Mesendoderm (in vitro differentiated cells): ENCODE measurements around the gene HSPA12B.

Experiments used
- DNase-seq: peaks from one replicate; pipeline ENCODE4 v3.0.0; 2013
- H2AK5ac ChIP-seq: 2 replicates; pipeline ENCODE4 v1.6.1; 2013; ENCODE audit warnings: low read length, inconsistent platforms
- H2BK120ac ChIP-seq: 2 replicates; pipeline ENCODE4 v1.6.1; 2013; ENCODE audit warnings: low read depth, mild to moderate bottlenecking, low read length, moderate library complexity, mixed read lengths
- H2BK15ac ChIP-seq: replicated peaks from 2 replicates; pipeline ENCODE4 v1.6.1; 2013; ENCODE audit warnings: low read depth, mild to moderate bottlenecking, moderate library complexity
- H2BK5ac ChIP-seq: 2 replicates; pipeline ENCODE4 v1.6.1; 2013; ENCODE audit warnings: low read length, inconsistent platforms
- H3K18ac ChIP-seq: 2 replicates; pipeline ENCODE4 v1.6.1; 2013; ENCODE audit warnings: mild to moderate bottlenecking, low read length, mixed read lengths
- H3K23ac ChIP-seq: one replicate; pipeline ENCODE4 v1.6.1; 2013; ENCODE audit warnings: low read length
- H3K27ac ChIP-seq: 2 replicates; pipeline ENCODE4 v1.5.1; 2013; ENCODE audit warnings: low read depth, mild to moderate bottlenecking, inconsistent platforms, low read length, moderate library complexity
- H3K27me3 ChIP-seq: 2 replicates; pipeline ENCODE4 v1.6.1; 2013; ENCODE audit warnings: low read length, control low read depth, mild to moderate bottlenecking, inconsistent platforms; ENCODE audit not compliant: insufficient read depth, poor library complexity
- H3K36me3 ChIP-seq: 2 replicates; pipeline ENCODE4 v1.6.1; 2013; ENCODE audit warnings: low read length, inconsistent platforms; ENCODE audit not compliant: control insufficient read depth, insufficient read depth
- H3K4ac ChIP-seq: one replicate; pipeline ENCODE4 v1.6.1; 2013; ENCODE audit warnings: low read depth, mild to moderate bottlenecking, low read length, moderate library complexity
- H3K4me1 ChIP-seq: 2 replicates; pipeline ENCODE4 v1.6.1; 2013; ENCODE audit warnings: low read depth, low read length, inconsistent platforms; ENCODE audit not compliant: control insufficient read depth
- H3K4me2 ChIP-seq: 2 replicates; pipeline ENCODE4 v1.6.1; 2013; ENCODE audit warnings: low read length
- H3K4me3 ChIP-seq: 2 replicates; pipeline ENCODE4 v1.5.1; 2013; ENCODE audit warnings: mild to moderate bottlenecking, low read length
- H3K56ac ChIP-seq: one replicate; pipeline ENCODE4 v1.6.1; 2013; ENCODE audit warnings: low read length
- H3K79me1 ChIP-seq: 2 replicates; pipeline ENCODE4 v1.6.1; 2013; ENCODE audit warnings: low read length, inconsistent platforms
- H3K79me2 ChIP-seq: 2 replicates; pipeline ENCODE4 v1.6.1; 2013; ENCODE audit warnings: mild to moderate bottlenecking, low read length; ENCODE audit not compliant: control insufficient read depth, insufficient read depth
- H3K9ac ChIP-seq: 2 replicates; pipeline ENCODE4 v1.6.1; 2013; ENCODE audit warnings: low read length, inconsistent platforms
- H4K5ac ChIP-seq: one replicate; pipeline ENCODE4 v1.6.1; 2013; ENCODE audit warnings: low read length
- H4K8ac ChIP-seq: one replicate; pipeline ENCODE4 v1.6.1; 2013; ENCODE audit warnings: low read depth, mild to moderate bottlenecking, control low read depth, low read length, moderate library complexity
- WGBS: extraction: QIAGEN DNeasy Blood & Tissue Kit; methylation state at CpG from one replicate; pipeline ENCODE4 v1.1.7; 2013; ENCODE audit warnings: low lambda C conversion rate, missing lambda C conversion rate; ENCODE audit not compliant: insufficient coverage; ENCODE audit errors: extremely low coverage; 5-methylcytosine and 5-hydroxymethylcytosine counted together

HSPA12B gene

DNA sequence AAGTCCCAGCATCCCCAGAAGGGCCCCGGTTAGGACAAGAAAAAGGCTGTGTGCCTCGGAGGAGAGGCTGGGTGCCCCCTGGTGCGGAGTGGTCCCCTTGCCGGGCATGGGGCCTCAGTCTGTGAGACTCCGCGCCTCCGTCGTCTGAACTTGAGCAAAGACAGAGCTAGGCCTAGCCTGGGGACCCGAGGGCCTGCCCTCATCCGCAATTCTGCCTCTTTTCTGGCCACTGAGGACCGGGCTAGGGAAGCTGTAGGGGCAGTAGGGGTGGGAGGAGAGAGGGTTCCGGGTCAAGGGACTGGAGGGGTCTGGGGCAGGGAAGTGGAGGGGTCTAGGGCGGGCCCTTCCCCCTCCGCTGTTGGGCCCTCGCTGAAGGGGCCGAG, 550 bp upstream of the HSPA12B start:
- H3K4me3 ChIP-seq: no peak overlapping the region
- peak overlapping the region; percentile 44 for H4K8ac ChIP-seq
- H3K79me2 ChIP-seq: no peaks in the 10 kb centered on the region
- peak overlapping the region; percentile 72 for H3K18ac ChIP-seq
- peak overlapping the region; percentile 7 for H3K9ac ChIP-seq
- H3K23ac ChIP-seq: no peak overlapping the region
- H3K27me3 ChIP-seq: no peaks in the 10 kb centered on the region
- H3K36me3 ChIP-seq: no peaks in the 10 kb centered on the region
- H2BK5ac ChIP-seq: no peak overlapping the region
- no CpG with 5 or more reads among the region's 16 CpGs for WGBS
- no peak overlapping the region for H2BK120ac ChIP-seq
- no peak overlapping the region for H3K27ac ChIP-seq
- H3K56ac ChIP-seq: peak overlapping the region; percentile 78
- peak overlapping the region; percentile 61 for H3K4ac ChIP-seq
- no peak overlapping the region for H4K5ac ChIP-seq
- H3K4me2 ChIP-seq: no peak overlapping the region
- H2AK5ac ChIP-seq: no peak overlapping the region
- H3K79me1 ChIP-seq: no peaks in the 10 kb centered on the region
- no peak for DNase-seq
- H2BK15ac ChIP-seq: no peak overlapping the region
- H3K4me1 ChIP-seq: peaks cover 2% of the 10 kb centered on the region

DNA sequence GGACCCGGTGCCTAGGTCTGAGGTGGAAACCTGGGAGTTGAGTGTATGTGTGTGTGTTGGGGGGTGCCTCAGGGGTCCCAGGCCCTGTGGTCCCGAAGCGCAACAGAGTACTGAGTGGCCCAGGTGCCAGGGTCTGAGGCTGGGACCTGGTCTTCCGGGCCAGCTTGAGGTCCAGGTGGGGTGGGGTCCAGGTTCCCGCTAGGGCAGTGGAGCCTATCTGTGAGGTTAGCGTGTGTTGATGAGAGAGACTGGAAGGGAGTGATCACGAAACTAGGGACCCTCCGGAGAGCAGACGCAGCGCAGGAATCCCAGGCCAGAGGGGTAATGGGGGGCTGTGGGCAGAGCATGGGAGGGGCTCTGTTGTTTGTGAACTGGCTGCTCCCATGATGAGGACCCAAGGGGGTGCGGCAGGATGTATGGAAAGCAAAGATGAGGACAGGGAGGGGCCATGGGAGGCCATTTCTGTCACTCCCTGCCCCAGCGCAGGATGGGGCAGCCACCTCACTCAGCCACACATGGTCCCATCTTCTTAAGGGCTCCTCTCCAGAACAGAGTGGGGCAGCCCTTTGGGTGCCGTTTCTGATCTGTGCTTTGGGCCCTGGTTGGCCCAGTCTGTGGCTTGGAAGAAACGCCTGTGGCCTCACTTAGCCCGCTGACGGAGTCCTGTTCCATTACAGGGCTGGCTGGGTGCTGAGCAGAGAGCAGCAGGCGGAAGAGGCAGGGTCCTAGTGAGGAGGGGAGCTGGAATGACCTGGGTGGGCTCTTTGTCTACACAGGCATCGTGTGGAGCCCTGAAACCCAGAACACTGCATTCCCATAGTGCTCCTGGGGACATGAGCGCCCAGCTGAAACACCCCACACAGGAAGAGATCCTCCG, 872 bp downstream of the HSPA12B start:
- Histone ChIP-seq H2BK5ac (no peak overlapping the region), H2BK120ac (no peak overlapping the region), H3K36me3 (no peaks in the 10 kb centered on the region), H2AK5ac (no peak overlapping the region), H3K4me2 (peak overlapping the region; percentile 59), H3K4me1 (peaks cover 2% of the 10 kb centered on the region), H3K27ac (no peak overlapping the region), H3K18ac (no peak overlapping the region), H3K23ac (peak overlapping the region; percentile 96), H4K8ac (no peak overlapping the region), H3K79me1 (no peaks in the 10 kb centered on the region), H2BK15ac (no peak overlapping the region), H3K4me3 (no peak overlapping the region), H3K4ac (no peak overlapping the region), H3K56ac (peak overlapping the region; percentile 85), H3K79me2 (no peaks in the 10 kb centered on the region), H3K27me3 (no peaks in the 10 kb centered on the region), H4K5ac (no peak overlapping the region), H3K9ac (peak overlapping the region; percentile 74)
- no CpG with 5 or more reads among the region's 20 CpGs for WGBS
- DNase-seq: no peak

DNA sequence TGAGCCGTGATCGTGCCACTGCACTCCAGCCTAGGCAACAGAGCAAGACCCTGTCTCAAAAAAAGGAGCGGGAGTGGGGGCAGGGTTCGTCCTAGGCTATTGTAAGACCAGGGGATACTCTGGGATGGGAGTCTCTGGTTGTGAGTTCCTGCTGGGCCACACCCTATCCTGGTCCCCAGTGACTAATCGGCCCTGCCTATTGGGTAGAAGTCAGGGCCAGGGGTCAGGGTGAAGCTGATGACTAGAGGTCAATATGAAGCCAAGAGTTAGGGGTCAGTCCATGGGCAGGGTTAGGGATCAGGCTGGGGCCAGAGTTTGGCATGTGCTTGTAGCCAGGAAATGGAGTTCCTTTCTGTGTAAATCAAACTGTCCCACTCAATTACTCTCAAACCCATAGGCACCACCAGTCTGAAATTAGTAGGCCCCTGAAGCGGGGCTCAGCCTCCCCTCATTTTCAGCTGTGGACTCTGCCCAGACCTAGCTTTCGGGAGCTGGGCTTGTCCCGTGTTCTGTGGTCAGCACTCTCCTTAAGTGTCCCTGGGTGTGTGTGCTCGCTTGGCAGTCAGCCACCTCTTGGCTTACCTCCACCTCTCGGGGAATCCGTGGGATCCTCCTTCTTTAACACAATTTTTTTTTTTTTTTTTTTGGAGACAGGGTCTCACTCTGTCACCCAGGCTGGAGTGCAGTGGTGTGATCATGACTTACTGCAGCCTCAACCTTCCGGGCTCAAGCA, 1.8 kb downstream of the HSPA12B start:
- no peaks in the 10 kb centered on the region for H3K79me2 ChIP-seq
- no peak for DNase-seq

DNA sequence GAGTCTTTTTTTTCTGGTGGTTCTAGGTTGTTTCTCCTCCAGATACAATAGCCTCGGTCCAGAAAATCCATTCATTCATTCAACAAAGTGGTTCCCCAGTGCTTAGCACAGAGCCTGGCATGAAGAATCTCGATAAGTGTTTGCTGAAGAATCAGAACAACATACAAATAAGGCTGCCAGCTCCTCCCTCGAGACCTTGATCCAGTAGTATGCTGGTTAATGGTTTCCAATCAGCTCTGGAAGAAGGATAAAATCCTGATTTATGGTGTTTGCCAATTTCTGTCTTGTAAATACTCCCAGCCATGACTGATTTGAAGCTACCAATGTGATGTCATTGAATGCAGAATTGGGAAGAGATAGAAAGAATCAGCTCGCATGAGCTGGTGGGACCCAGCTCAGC, 3.3 kb downstream of the HSPA12B start:
- no peak overlapping the region for H3K23ac ChIP-seq
- H3K79me1 ChIP-seq: no peaks in the 10 kb centered on the region
- DNase-seq: no peak
- H2BK120ac ChIP-seq: no peak overlapping the region
- H4K8ac ChIP-seq: no peak overlapping the region
- peaks cover 2% of the 10 kb centered on the region for H3K4me1 ChIP-seq
- no peak overlapping the region for H3K18ac ChIP-seq
- no peak overlapping the region for H3K4me3 ChIP-seq
- H3K36me3 ChIP-seq: no peaks in the 10 kb centered on the region
- no peak overlapping the region for H2AK5ac ChIP-seq
- no peaks in the 10 kb centered on the region for H3K27me3 ChIP-seq
- H3K79me2 ChIP-seq: no peaks in the 10 kb centered on the region
- no peak overlapping the region for H2BK15ac ChIP-seq
- H3K9ac ChIP-seq: no peak overlapping the region
- H3K27ac ChIP-seq: no peak overlapping the region
- no peak overlapping the region for H3K4ac ChIP-seq
- no peak overlapping the region for H3K4me2 ChIP-seq
- H2BK5ac ChIP-seq: no peak overlapping the region
- no peak overlapping the region for H3K56ac ChIP-seq
- no CpG with 5 or more reads among the region's 4 CpGs for WGBS
- H4K5ac ChIP-seq: no peak overlapping the region

More for the DNA sequence above, 1.8 kb downstream of the HSPA12B start:
- Histone ChIP-seq H3K36me3 (no peaks in the 10 kb centered on the region), H3K4me1 (peaks cover 2% of the 10 kb centered on the region), H4K8ac (no peak overlapping the region), H2BK15ac (no peak overlapping the region), H3K23ac (no peak overlapping the region), H3K56ac (no peak overlapping the region), H2AK5ac (no peak overlapping the region), H3K4ac (no peak overlapping the region), H3K27ac (no peak overlapping the region), H3K4me3 (no peak overlapping the region), H3K27me3 (no peaks in the 10 kb centered on the region), H2BK120ac (no peak overlapping the region), H3K9ac (no peak overlapping the region), H3K79me1 (no peaks in the 10 kb centered on the region), H3K4me2 (no peak overlapping the region), H3K18ac (no peak overlapping the region), H2BK5ac (no peak overlapping the region), H4K5ac (no peak overlapping the region)
- WGBS: no CpG with 5 or more reads among the region's 12 CpGs

DNA sequence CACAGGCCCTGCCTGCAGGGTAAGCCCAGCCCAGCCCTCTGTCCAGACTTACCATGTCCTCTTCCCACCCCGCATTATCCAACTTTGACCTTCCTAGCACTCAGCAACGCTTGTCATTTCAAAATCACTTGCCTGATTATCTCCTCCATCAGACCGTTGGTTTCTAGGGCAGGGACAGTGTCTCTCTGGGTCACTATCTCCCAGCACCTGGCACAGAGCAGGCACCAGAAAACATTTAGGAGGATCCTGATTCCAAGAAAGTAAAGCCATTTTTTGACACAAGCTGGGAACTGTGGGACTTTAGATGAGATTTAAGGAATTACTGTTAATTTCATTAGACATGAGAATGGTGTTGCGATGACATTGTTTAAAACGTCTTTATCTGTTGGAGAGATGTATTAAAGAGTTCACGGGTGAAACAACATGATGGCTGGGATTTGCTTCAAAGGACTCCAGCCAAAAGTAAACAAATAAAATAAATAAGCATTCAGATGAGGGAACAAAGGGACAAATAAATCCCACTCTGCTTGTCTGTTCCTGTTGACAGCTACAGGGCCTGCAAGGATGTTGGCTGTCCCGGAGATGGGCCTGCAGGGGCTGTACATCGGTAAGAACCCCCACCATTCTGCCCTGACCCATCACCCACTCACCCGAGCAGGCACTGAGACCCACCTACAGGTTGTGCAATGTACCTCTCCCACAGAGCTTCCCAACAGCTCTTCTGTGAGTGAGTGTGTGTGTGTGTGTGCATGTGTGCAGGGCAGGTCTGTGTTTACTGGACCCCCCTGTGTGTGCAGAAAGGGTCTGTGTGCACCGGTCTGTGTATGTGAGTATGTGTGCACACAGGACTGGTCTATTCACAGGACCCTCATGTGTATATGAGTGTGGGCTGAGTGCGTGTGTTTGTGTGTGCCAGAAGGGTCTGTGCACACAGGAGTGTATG, 5.9 kb downstream of the HSPA12B start:
- H2AK5ac ChIP-seq: no peak overlapping the region
- H3K27me3 ChIP-seq: no peaks in the 10 kb centered on the region
- no peaks in the 10 kb centered on the region for H3K79me1 ChIP-seq
- H3K4me3 ChIP-seq: no peak overlapping the region
- H3K4me2 ChIP-seq: no peak overlapping the region
- H2BK15ac ChIP-seq: no peak overlapping the region
- H4K5ac ChIP-seq: no peak overlapping the region
- H4K8ac ChIP-seq: no peak overlapping the region
- no peak overlapping the region for H2BK120ac ChIP-seq
- H3K23ac ChIP-seq: no peak overlapping the region
- H3K79me2 ChIP-seq: no peaks in the 10 kb centered on the region
- H3K56ac ChIP-seq: no peak overlapping the region
- no peaks in the 10 kb centered on the region for H3K36me3 ChIP-seq
- no peaks in the 10 kb centered on the region for H3K4me1 ChIP-seq
- no peak overlapping the region for H3K4ac ChIP-seq
- no peak overlapping the region for H2BK5ac ChIP-seq
- DNase-seq: no peak
- no peak overlapping the region for H3K18ac ChIP-seq
- no peak overlapping the region for H3K9ac ChIP-seq
- WGBS: no CpG with 5 or more reads among the region's 11 CpGs
- H3K27ac ChIP-seq: no peak overlapping the region
